Effector memory CD4-positive, alpha-beta T cell (primary cell): ENCODE results near the gene PCOLCE2.
A peak's percentile ranks its signal among the peaks of the same experiment; 100 is the strongest.

ENCODE experiments used
- DNase-seq, 3 donors: peaks; one replicate each; pipeline ENCODE4 v3.0.0-alpha.2; 2020
- H3K27ac ChIP-seq: 2 replicates; pipeline ENCODE4 v1.7.0; 2013; ENCODE audit warnings: mild to moderate bottlenecking, low read length, moderate library complexity; ENCODE audit not compliant: insufficient read depth, poor library complexity, severe bottlenecking
- H3K27me3 ChIP-seq: replicated peaks from 2 replicates; pipeline ENCODE4 v1.7.0; 2013; ENCODE audit warnings: mild to moderate bottlenecking, low read length; ENCODE audit not compliant: insufficient read depth, control insufficient read depth, poor library complexity, severe bottlenecking
- H3K36me3 ChIP-seq: 2 replicates; pipeline ENCODE4 v1.7.0; 2013; ENCODE audit warnings: mild to moderate bottlenecking, low read length, moderate library complexity; ENCODE audit not compliant: control insufficient read depth, insufficient read depth
- H3K4me1 ChIP-seq: 2 replicates; pipeline ENCODE4 v1.7.0; 2013; ENCODE audit warnings: low read length, mild to moderate bottlenecking; ENCODE audit not compliant: control insufficient read depth, insufficient read depth, poor library complexity, severe bottlenecking
- H3K4me3 ChIP-seq: 2 replicates; pipeline ENCODE4 v1.7.0; 2013; ENCODE audit warnings: low read length, low read depth, mild to moderate bottlenecking; ENCODE audit not compliant: insufficient read depth, poor library complexity, severe bottlenecking
- H3K9me3 ChIP-seq: 2 replicates; pipeline ENCODE4 v1.7.0; 2013; ENCODE audit warnings: mild to moderate bottlenecking, low read length, moderate library complexity; ENCODE audit not compliant: control insufficient read depth

Gene PCOLCE2

DNA sequence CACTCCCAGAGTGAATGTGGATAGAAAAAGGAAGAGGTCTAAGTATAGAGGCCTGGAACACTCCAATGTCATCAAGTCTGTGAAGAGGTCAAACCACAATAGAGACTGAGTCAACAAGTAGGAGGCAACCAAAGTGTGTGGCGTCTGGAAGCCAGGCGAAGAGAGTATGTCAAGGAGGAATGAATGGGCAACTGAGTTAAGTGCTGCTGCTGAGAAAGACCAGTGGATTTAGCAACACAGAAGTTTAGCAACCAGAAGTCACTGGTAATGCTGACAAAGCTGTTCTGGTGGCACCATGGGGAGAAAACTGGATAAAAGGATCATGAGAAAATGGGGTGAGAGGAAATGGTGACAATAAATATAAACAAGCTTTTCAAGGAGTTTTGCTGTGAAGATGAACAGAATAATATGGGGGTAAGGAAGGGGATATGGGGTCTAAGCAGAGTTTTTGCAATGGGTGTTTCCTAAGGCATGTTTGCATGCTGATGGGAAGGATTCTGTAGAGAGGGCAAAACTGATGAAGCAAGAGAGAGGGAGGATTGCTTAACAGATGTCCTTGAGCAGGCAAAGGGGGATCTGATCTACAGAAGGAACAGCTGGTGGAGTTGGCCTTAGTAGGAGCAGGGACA is 38.4 kb downstream of the PCOLCE2 start:
- no peak overlapping the region for H3K27ac ChIP-seq
- H3K27me3 ChIP-seq, result no peaks in the 10 kb centered on the region
- DNase-seq, result no peak
- H3K9me3 ChIP-seq, result no peaks in the 10 kb centered on the region
- no peaks in the 10 kb centered on the region for H3K36me3 ChIP-seq
- no peak overlapping the region for H3K4me3 ChIP-seq
- H3K4me1 ChIP-seq, result no peaks in the 10 kb centered on the region

DNA sequence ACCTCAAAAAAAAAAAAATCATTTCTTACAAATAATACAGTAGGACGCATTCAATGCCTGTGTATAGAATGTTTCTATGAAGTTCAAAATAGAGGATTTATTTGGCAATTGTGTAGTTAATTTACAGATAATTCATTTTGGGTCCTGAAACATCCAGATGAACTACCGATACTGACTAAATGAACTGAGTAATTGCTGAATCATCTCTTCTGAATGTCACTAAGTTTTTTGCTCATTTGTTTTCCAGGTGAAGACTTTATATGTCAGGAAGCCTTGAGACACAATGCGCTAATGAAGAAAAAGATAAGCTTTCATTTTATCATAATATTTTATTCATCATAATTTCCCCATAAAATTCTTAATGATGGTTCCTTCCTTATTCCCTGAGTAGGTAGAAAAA is 39.7 kb downstream of the PCOLCE2 start:
- Histone ChIP-seq H3K27me3 (no peaks in the 10 kb centered on the region), H3K27ac (no peak overlapping the region)

DNA sequence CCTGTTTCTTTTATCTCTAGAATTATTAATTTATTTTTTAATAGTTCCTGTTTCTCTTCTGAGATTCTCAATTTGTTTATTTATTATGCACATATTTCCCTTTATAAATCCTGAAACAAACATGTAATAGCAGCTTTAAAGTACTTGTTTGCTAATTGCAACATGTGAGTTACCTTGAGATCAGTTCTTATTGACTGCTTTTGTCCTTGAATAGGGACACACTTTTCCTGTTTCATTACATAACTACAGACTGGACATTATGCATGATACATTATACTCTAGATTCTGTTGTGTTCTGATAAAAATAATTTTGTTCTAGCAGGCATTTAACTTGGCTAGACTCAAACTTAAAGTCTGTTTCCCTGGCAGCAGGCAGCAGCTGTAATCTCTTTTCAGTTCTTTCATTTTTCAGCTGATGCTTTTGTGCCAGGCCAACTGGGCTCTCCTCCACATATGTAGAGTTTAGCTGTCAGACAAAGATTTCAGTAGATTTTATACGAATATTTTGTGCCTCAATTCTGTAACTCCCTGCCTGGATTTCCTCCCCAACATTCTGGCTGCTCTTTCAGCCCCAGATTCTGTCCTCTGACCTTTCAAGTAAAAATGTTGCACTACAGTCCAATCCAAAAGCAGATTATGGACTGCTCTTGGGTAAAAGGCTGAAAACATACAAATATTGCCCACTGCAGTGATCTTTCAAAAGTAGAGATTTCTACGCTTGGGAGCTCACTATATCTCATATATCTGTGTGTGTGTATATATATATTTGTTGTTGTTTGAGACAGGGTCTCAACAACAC is 41.9 kb downstream of the PCOLCE2 start:
- Histone ChIP-seq H3K27me3 (no peaks in the 10 kb centered on the region), H3K9me3 (no peaks in the 10 kb centered on the region), H3K4me1 (no peaks in the 10 kb centered on the region), H3K4me3 (no peak overlapping the region), H3K36me3 (no peaks in the 10 kb centered on the region), H3K27ac (no peak overlapping the region)
- no peak for DNase-seq

More for the DNA sequence above, 39.7 kb downstream of the PCOLCE2 start:
- Histone ChIP-seq H3K4me1 (no peaks in the 10 kb centered on the region), H3K4me3 (no peak overlapping the region), H3K9me3 (no peaks in the 10 kb centered on the region), H3K36me3 (no peaks in the 10 kb centered on the region)
- no peak for DNase-seq

DNA sequence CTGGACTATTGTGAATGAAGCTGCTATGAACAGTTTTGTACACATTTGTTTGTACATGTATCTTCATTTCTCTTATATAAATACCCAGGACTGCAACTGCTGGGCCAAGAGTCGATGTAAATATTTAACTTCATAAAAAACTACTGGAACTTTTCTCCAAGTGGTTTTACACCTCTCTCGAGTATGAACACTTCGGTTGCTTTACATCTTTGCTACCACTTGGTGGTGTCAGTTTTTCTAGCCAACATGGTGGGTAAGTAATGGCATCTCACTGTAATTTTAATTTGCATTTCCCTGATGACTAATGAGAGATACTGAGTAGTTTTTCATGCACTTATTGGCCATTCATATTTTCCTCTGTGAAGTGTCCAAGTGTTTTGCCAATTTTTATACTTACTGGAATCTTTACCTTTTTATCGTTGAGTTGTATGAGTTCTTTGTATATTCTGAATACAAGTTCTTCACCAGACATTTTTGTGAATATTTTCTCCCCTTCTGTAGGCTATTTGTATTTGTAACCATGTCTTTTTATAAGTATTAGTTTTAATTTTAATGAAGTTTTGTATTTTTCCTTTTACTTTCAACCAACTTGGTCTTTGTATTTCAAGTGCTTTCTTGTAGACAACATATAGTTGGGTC is 44.4 kb downstream of the PCOLCE2 start:
- Histone ChIP-seq H3K4me3 (no peak overlapping the region), H3K27ac (no peak overlapping the region), H3K9me3 (no peaks in the 10 kb centered on the region), H3K4me1 (no peaks in the 10 kb centered on the region), H3K27me3 (no peaks in the 10 kb centered on the region), H3K36me3 (no peaks in the 10 kb centered on the region)
- no peak for DNase-seq

DNA sequence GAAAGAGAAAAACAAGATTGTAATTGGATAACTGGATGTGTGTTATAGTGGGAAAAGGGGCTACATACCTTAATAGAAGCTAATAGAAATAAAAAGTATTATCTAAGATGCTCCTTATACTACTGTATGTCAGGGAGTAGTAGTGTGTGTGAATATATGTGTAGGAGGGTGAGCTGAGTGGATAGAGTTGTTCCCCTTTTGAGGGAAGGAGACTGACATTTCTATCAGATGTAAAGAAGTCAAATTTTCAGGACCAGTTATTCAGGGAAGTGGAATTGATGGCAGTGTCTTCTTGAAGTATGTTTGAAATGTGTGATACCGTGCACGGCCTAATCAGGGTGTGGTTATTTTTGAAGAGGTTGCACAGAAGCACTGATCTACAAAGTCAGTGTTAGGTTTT is 49.1 kb downstream of the PCOLCE2 start:
- DNase-seq, result no peak
- H3K4me3 ChIP-seq, result no peak overlapping the region
- H3K36me3 ChIP-seq, result no peaks in the 10 kb centered on the region
- H3K27ac ChIP-seq, result no peak overlapping the region
- no peaks in the 10 kb centered on the region for H3K27me3 ChIP-seq
- no peaks in the 10 kb centered on the region for H3K9me3 ChIP-seq
- no peaks in the 10 kb centered on the region for H3K4me1 ChIP-seq

DNA sequence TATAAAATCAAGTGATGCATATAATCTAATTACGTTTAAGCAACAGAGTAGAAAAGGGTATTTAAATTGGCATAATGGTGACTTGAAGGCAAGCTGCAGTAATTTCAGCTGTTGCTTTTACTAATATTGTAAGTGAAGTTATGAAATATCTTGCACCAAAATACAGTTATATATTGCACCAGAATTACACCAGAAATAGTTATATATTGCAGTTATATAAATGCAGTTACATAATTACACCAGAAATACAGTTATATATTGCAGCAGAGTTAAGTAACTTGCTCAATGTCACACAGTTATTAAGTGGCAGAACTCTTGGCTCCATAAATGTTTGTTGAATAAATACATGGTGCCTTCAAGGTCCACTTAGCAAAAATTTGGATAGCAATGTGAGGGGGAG is 51.4 kb downstream of the PCOLCE2 start:
- Histone ChIP-seq H3K9me3 (no peaks in the 10 kb centered on the region), H3K4me3 (no peak overlapping the region), H3K27ac (no peak overlapping the region), H3K36me3 (no peaks in the 10 kb centered on the region), H3K27me3 (no peaks in the 10 kb centered on the region), H3K4me1 (no peaks in the 10 kb centered on the region)
- no peak for DNase-seq

DNA sequence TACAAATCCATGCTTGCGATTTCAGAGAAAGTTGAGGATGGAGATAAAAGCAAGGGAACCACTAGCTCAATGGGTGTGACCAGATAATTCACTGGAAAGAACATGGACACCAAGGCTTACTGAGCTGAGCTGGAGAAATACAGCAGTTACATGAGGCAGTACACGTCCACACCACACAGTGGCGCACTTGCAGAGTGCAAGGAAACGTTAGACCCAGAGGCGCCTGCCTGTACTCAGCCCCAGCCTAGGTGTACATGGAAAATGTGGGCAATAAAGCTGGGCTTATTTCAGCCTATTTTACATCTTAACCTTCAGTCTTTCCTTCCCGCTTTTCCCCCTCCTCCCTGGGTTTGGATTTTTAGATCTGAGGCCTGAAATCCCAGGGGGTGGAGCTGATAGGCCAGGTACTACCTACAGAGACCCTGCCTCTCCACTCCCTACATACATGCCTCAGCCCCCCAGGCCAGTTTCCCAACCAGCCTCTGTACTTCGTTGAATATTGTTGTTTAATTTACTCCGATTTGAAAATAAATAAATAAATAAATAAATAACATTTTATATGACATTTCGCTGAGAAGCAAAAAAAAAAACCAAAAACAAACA is 60.1 kb downstream of the PCOLCE2 start:
- H3K36me3 ChIP-seq, result no peaks in the 10 kb centered on the region
- peak; percentile 7 to 16 (median 14) for DNase-seq
- no peaks in the 10 kb centered on the region for H3K9me3 ChIP-seq
- no peaks in the 10 kb centered on the region for H3K27me3 ChIP-seq
- H3K4me3 ChIP-seq, result no peak overlapping the region
- H3K27ac ChIP-seq, result no peak overlapping the region
- H3K4me1 ChIP-seq, result no peaks in the 10 kb centered on the region

DNA sequence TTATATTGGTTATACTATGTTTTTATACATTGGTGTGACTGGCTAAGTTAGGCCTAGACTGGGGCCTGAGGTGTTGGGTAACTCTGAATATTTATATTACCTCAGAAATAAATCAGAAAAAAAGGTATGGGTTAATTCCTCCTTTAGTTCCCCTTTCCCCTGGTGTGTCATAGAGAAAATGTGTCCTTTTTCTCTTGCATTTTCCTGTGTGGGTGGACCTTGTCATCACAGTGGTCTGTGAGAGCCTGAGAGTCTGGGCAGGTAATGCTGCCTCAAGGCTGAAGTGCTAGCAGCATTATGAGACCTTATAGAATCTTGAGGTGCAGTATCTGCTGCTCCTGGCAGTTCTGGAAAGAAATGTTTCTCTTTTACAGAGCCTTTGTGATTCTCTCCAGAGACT is 69.7 kb downstream of the PCOLCE2 start:
- Histone ChIP-seq H3K4me3 (no peak overlapping the region), H3K36me3 (no peaks in the 10 kb centered on the region), H3K27ac (no peak overlapping the region), H3K27me3 (no peaks in the 10 kb centered on the region), H3K4me1 (no peaks in the 10 kb centered on the region), H3K9me3 (no peaks in the 10 kb centered on the region)
- no peak for DNase-seq

DNA sequence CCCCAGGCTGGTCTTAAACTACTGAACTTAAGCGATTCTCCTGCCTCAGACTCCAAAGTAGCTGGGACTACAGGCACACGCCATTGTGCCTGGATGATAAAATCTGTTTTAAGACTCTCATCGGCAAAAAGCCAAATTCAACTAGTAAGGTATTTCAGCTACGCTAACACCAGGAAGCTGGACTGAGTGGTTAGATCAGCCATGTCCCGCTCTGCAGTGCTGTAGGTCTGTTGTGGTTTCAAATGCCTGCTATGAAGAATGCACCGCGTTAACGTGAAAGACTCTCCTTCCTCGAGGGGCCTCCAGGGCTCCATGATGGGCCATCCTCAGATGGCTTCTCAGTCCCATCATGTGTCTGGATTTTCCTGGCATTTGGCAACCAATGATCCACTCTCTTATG is 70.2 kb downstream of the PCOLCE2 start:
- Histone ChIP-seq H3K27me3 (no peaks in the 10 kb centered on the region), H3K36me3 (no peaks in the 10 kb centered on the region), H3K4me3 (no peak overlapping the region), H3K27ac (no peak overlapping the region), H3K9me3 (no peaks in the 10 kb centered on the region), H3K4me1 (no peaks in the 10 kb centered on the region)
- DNase-seq, result no peak

DNA sequence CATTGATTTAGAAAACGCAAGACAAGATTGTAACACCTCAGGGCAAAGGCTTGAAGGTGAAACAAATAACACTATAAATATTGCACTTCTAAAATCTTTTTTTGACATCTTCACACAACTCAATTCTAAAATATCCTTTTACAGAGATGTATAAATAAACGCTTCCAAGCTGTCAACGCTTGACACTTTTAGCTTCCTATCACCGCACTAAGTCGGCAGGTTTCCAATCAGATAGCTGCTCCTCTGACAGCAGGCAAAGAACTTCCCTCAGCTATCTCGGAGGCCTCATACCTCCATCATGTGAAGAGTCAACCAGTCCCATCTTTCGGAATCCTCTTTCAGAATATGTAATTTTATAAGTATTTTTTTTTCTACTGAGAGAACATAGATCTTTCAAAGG is 71.0 kb downstream of the PCOLCE2 start:
- Histone ChIP-seq H3K27me3 (no peaks in the 10 kb centered on the region), H3K27ac (no peak overlapping the region), H3K4me1 (no peaks in the 10 kb centered on the region), H3K36me3 (no peaks in the 10 kb centered on the region), H3K9me3 (no peaks in the 10 kb centered on the region), H3K4me3 (no peak overlapping the region)
- no peak for DNase-seq
